Coronary artery (tissue), 2 donors: ENCODE results near the gene HS6ST2.

Source experiments
- DNase-seq: peaks from one replicate; pipeline ENCODE4 v3.0.0-alpha.2; 2017; ENCODE audit warnings: low spot score
- H3K27ac ChIP-seq, 2 donors: fragments of 200-600 bp; sonication (generic); one replicate each; pipeline ENCODE4 v1.5.1; 2016 to 2019
- H3K4me3 ChIP-seq: fragments of 200-600 bp; sonication (generic); 2 replicates; pipeline ENCODE4 v1.5.1; 2016; ENCODE audit warnings: mild to moderate bottlenecking, moderate library complexity
- TF ChIP-seq, protein P1 (sequence below): fragments of 200-600 bp; sonication (generic); IDR thresholded peaks from one replicate; pipeline ENCODE4 v1.5.1; 2019; ENCODE audit warnings: antibody characterized with exemption

Gene HS6ST2

DNA sequence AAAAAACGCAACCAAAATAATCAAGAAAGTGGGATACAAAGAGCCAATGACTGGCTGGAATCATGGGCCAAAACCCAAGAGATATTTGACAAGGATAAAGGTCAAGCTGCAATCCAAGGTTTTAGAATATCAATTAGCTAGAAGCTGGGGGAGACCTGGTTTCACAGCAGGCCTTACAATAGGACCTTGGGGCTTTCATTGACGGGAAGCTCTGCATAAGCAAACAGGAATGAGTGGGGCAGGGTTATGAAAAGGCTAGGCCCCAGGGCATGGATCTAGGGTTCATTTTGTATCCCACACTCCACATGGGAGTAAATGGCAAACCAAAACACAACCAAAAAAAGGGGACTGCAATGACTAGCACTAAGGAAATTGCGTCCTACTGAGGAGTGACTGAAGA lies 215.3 kb downstream of the HS6ST2 start:
- H3K27ac ChIP-seq, result no peak overlapping the region
- no peak for DNase-seq
- no peak overlapping the region for H3K4me3 ChIP-seq
- TF ChIP-seq, protein P1, sequence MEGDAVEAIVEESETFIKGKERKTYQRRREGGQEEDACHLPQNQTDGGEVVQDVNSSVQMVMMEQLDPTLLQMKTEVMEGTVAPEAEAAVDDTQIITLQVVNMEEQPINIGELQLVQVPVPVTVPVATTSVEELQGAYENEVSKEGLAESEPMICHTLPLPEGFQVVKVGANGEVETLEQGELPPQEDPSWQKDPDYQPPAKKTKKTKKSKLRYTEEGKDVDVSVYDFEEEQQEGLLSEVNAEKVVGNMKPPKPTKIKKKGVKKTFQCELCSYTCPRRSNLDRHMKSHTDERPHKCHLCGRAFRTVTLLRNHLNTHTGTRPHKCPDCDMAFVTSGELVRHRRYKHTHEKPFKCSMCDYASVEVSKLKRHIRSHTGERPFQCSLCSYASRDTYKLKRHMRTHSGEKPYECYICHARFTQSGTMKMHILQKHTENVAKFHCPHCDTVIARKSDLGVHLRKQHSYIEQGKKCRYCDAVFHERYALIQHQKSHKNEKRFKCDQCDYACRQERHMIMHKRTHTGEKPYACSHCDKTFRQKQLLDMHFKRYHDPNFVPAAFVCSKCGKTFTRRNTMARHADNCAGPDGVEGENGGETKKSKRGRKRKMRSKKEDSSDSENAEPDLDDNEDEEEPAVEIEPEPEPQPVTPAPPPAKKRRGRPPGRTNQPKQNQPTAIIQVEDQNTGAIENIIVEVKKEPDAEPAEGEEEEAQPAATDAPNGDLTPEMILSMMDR, result no peak

DNA sequence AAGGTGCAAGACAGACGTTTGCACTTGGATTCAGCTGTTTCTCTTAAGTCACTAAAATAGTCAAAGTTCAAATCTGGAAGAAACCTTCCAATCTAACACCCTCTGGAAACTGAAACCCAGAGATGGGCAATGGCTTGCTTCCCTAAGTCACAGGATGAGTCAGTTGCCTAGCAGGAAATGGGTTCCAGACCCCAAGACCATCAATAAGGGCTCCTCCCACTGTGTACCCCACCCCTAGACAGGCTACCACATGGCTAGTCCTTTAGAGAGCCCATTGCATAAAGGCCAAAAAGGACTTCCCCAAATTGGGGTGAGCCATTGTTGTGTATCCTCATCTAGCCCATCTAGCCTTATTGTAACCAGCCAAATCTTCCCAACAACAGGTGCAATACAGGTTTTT lies 216.2 kb downstream of the HS6ST2 start:
- DNase-seq, result no peak
- TF ChIP-seq, protein P1, result no peak
- Histone ChIP-seq H3K4me3 (no peak overlapping the region), H3K27ac (no peak overlapping the region)

DNA sequence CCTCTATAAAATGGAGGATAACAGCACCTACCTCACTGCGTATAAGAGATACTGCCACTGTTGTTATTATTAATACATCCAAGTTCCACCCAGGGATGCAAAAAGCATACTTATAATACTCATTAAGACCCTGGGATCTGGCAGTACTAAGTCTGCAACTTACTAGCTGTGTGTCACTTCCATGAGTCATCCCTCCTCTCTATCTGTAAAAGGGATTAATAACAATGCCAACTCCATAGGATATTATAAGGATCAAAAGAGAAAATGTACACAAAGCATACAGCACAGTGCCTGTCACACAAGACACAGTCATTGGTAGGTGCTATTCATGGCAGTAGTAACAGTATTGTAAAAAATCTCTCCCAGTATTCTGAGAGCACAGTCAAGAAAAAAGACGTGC lies 216.7 kb downstream of the HS6ST2 start:
- TF ChIP-seq, protein P1, result no peak
- no peak for DNase-seq
- Histone ChIP-seq H3K27ac (no peak overlapping the region), H3K4me3 (no peak overlapping the region)

DNA sequence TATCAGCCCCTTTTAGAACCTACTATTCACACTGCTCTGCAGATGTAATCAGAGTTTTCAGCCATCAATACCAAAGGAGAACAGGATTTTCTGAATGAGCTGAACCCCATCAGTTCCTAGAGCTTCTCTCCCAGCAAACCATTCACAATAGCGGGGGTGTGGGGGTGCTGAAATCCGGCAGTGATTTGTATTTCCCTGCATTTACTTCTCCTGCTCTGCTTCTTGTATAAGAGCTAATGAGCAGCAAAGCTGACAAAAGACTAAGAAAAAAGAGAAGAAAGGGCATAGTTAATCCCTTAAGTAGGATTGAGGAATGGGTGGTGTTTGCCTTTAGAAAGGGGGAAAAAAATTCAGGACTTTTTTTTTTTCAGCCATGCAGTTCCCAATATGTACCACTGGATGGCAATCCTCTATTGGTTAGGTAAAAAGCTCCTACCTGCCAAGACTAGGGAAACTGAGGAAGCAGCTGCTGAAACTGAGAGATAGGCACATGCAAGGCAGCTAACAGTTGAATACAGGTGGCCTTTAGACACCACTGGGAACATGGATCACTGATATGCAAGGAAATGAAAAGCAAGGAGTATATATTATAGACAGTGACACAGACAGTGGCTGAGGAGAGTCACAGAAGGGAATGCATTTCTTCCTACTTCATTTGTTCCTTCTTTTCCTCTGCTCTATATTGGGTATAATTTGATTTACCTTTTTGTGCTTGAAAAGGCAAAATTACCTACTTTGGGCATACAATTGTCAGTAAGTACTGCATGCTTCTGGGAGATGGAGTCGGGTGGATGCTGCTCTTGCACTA lies 217.9 kb downstream of the HS6ST2 start:
- TF ChIP-seq, protein P1, result peak; percentile 15

DNA sequence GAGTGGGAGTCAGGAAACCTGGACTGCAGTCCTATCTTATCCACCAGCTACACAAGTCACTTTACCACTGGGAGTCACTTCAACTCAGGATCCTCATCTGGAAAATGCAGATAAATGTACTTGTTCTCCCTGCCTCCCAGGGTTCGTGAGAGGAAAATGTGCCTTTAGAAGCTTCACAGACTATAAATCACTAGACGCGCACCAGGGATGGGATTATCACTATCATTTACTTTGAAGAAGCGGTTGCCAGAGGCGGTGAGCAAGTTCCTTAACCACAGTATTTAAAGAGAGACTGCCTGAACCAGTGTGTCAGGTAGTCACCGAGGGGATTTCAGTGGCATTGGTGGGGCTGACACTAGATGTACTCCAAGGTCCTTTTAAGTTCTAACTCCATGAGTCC lies 219.5 kb downstream of the HS6ST2 start:
- TF ChIP-seq, protein P1, result no peak
- no peak overlapping the region for H3K4me3 ChIP-seq
- H3K27ac ChIP-seq, result no peak overlapping the region
- DNase-seq, result no peak

More for the DNA sequence above, 217.9 kb downstream of the HS6ST2 start:
- Histone ChIP-seq H3K27ac (no peak overlapping the region), H3K4me3 (no peak overlapping the region)
- DNase-seq, result no peak

DNA sequence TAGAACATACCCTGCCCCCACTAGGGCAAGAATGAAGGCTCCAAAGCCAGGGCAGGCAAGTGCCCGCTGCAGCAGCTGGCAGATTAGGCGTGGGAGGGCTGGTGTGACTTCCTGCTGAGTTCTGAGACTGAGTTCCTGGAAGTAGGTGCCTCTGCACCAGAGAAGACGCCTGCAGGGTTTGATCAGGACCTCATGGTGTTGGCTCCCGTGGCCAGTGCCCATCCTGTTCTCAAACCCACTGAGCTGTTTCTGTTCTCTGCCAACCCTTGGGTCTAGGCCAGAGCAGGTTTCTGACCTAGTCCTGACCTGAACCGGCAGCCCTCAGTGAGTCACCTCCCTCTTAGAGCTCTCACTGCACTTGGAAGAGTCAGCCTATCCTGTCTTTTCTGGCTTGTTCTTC lies 220.7 kb downstream of the HS6ST2 start:
- H3K27ac ChIP-seq, result no peak overlapping the region
- TF ChIP-seq, protein P1, result no peak
- no peak overlapping the region for H3K4me3 ChIP-seq
- DNase-seq, result no peak

DNA sequence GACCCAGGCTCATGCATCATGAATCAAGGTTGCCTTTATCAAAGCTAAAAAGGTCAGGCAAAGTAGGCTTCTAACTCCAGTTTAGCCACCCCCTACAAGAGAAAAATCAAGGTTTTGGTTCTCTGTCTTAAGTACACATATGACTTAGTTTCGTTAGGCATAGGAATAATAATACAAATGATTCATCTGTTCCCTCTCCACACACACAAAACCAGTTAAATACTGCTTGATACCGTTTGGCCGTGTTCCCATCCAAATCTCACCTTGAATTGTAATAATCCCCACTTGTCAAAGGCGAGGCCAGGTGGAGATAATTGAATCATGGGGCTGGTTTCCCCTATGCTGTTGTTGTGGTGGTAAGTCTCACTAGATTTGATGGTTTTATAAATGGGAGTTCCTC lies 226.2 kb downstream of the HS6ST2 start:
- H3K4me3 ChIP-seq, result no peak overlapping the region
- DNase-seq, result no peak
- no peak overlapping the region for H3K27ac ChIP-seq
- TF ChIP-seq, protein P1, result no peak
